ENCODE data around the gene WASF3.

- TF ChIP-seq, protein P1, sequence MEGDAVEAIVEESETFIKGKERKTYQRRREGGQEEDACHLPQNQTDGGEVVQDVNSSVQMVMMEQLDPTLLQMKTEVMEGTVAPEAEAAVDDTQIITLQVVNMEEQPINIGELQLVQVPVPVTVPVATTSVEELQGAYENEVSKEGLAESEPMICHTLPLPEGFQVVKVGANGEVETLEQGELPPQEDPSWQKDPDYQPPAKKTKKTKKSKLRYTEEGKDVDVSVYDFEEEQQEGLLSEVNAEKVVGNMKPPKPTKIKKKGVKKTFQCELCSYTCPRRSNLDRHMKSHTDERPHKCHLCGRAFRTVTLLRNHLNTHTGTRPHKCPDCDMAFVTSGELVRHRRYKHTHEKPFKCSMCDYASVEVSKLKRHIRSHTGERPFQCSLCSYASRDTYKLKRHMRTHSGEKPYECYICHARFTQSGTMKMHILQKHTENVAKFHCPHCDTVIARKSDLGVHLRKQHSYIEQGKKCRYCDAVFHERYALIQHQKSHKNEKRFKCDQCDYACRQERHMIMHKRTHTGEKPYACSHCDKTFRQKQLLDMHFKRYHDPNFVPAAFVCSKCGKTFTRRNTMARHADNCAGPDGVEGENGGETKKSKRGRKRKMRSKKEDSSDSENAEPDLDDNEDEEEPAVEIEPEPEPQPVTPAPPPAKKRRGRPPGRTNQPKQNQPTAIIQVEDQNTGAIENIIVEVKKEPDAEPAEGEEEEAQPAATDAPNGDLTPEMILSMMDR (conservative IDR thresholded peaks at IDR 0.05; ENCODE audit: low read depth, low read length): no peak
- TF ChIP-seq EZH2 (IDR thresholded peaks at IDR 0.05; ENCODE audit: borderline replicate concordance, low read depth, low read length, poor library complexity, severe bottlenecking): no peak
Measured at GRCh38 chr13:26528527-26528926, 29.0 kb upstream of the WASF3 start.

All from A673 (cell line).